Fibroblast of skin of right quadriceps (primary cell): ENCODE data around the gene GOLIM4.

Source experiments
- DNase-seq: peaks from one replicate; pipeline ENCODE4 v3.0.0-alpha.2; 2013

The GOLIM4 gene

GRCh38 chr3:168096210-168096652 lies 507 bp upstream of the GOLIM4 start:
- peak; percentile 91 for DNase-seq

- DNase-seq = peak; percentile 66
Observed at GRCh38 chr3:168094877-168095610, 680 bp downstream of the GOLIM4 start.

GRCh38 chr3:168094580-168094876 lies 1.2 kb downstream of the GOLIM4 start:
- no peak for DNase-seq

- no peak for DNase-seq
Observed at GRCh38 chr3:168093790-168094189, 1.9 kb downstream of the GOLIM4 start.

GRCh38 chr3:168093229-168093628 lies 2.5 kb downstream of the GOLIM4 start:
- no peak for DNase-seq

GRCh38 chr3:168091941-168092340 lies 3.8 kb downstream of the GOLIM4 start:
- no peak for DNase-seq

- DNase-seq = no peak
Observed at GRCh38 chr3:168091302-168091858, 4.3 kb downstream of the GOLIM4 start.

GRCh38 chr3:168090306-168091085 lies 5.2 kb downstream of the GOLIM4 start:
- DNase-seq = no peak

- no peak for DNase-seq
Observed at GRCh38 chr3:168089179-168089771, 6.4 kb downstream of the GOLIM4 start.

GRCh38 chr3:168088106-168088720 lies 7.5 kb downstream of the GOLIM4 start:
- DNase-seq = no peak

- DNase-seq = no peak
Observed at GRCh38 chr3:168087539-168087938, 8.2 kb downstream of the GOLIM4 start.

- no peak for DNase-seq
Observed at GRCh38 chr3:168086541-168087260, 9.0 kb downstream of the GOLIM4 start.

- no peak for DNase-seq
Observed at GRCh38 chr3:168085491-168086119, 10.1 kb downstream of the GOLIM4 start.

GRCh38 chr3:168083906-168084305 lies 11.8 kb downstream of the GOLIM4 start:
- DNase-seq = no peak

GRCh38 chr3:168081856-168082255 lies 13.9 kb downstream of the GOLIM4 start:
- DNase-seq = no peak

- DNase-seq = peak; percentile 31
Observed at GRCh38 chr3:168081171-168081771, 14.5 kb downstream of the GOLIM4 start.

- DNase-seq = no peak
Observed at GRCh38 chr3:168080499-168081170, 15.1 kb downstream of the GOLIM4 start.

GRCh38 chr3:168080022-168080421 lies 15.7 kb downstream of the GOLIM4 start:
- DNase-seq = no peak

- DNase-seq = no peak
Observed at GRCh38 chr3:168077091-168077490, 18.6 kb downstream of the GOLIM4 start.

- no peak for DNase-seq
Observed at GRCh38 chr3:168073842-168074605, 21.7 kb downstream of the GOLIM4 start.
